ENCODE measurements around the gene CPEB2.
A peak's percentile ranks its signal among the peaks of the same experiment; 100 is the strongest.
"Not testable (repeated sequence)": the region's sequence is repeated elsewhere in the genome, so short reads cannot be mapped to it uniquely, and the experiment has no call there.

CPEB2 gene

DNA sequence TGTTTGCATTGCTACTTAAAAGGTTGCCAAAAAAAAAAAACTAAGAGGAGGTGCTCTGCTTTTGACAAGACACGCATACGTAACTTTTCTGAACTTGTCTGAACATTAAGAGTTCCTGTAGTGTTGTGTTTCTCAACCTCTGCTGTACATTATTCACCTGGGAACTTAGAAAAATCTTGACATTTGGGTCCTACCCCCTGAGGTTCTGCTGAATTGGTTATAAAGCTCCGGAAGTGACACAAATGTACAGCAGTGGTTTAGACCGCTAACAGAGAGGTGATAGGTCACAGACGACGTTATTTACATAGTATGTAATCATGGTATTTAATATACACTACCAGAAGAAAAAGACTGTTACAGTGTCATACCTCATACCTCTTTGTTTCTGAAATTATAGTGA lies 61.1 kb downstream of the CPEB2 start:
- DNase-seq = no peak

- no peak for DNase-seq
These were observed 63.2 kb downstream of the CPEB2 start for GRCh38 chr4:15065516-15065915.

DNA sequence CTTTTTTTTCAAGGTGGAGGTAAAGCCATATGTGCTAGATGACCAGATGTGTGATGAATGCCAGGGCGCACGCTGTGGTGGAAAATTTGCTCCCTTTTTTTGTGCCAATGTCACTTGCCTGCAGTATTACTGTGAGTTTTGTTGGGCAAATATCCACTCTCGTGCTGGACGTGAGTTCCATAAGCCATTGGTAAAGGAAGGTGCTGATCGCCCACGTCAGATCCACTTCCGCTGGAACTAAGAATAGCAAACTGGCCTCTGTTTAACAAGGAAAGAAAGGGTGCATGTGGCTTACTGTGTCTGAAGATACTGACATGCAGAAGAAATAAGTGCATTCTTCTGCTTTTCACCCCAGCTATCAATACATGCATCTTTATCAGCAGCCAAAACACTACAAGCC lies 63.9 kb downstream of the CPEB2 start:
- DNase-seq = no peak

DNA sequence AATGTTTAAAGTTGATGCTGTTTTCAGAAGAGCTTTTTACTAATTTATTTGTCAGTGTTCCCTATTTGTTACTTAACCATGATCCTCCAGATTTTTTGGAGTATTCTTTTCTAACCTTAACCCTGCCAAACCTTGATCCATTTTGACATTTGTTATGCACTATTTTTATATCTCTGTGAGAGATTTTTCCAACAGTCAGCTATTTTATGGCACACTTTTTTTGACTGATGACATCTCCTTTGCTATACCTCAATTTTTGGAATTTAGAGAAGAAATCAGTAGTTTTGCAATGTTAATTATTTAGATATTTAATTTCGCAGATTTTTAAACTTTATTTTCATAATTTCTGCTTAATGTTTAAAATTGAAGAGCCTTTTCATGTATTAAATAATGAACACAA lies 66.0 kb downstream of the CPEB2 start:
- no peak for DNase-seq

- no peak for DNase-seq
These were observed 73.6 kb downstream of the CPEB2 start for GRCh38 chr4:15075875-15076274.

DNA sequence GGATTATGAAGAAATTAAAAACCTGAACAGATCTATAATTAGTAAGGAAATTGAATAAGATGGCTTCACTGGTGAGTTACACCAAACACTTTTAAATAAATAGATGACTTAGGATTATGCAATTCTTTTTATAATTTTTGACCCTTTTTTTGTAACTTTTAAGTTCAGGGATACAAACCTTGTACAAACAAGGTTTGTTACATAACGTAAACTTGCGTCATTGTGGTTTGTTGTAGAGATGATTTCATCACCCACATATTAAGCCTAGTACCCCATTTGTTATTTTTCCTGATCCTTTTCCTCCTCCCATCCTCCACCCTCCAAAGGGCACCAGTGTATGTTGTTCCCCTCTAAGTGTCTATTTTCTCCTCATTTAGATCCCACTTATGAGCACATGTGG lies 75.7 kb downstream of the CPEB2 start:
- peak; percentile 60 for DNase-seq

DNA sequence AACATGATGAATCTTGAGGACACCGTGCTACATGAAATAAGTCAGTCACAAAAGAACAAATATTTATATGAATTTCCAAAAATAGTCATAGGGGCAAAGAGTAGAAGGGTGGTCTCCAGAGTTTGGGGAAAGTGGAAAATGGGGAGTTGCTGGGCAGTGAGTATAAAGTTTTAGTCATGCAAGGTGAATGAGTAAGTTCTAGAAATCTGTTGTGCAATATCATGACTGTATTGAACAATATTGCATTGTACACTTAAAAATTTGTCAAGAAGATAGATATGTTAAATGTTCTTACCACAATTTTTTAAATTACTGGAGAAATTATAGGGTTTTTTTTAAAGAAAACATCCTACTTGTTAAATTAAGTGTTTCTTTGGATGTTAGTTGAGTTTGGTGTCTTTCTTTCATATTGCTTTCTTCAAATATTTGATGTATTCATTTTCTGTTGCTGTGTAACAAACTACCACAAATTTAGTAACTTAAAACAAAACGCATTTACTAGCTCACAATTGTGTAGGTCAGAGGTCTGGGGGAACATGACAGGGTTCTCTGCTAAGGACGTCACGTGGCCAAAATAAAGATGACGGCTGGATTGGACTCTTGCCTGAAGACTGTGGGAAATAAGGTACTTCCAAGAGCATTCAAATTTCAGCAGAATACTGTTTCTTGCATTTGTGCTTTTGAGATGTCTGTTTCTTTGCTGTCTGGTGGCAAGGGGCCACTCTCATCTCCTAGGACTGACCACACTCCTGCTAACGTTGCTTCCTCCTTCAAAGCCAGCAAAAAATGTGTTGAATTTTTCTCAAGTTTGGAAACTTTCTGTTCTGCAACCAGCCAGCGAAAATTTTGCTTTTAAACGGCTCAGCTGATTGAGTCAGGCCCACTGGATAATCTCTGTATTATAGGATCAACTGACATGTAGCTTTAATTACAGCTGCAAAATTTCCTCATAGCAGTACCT lies 76.7 kb downstream of the CPEB2 start:
- DNase-seq = peak; percentile 8

DNA sequence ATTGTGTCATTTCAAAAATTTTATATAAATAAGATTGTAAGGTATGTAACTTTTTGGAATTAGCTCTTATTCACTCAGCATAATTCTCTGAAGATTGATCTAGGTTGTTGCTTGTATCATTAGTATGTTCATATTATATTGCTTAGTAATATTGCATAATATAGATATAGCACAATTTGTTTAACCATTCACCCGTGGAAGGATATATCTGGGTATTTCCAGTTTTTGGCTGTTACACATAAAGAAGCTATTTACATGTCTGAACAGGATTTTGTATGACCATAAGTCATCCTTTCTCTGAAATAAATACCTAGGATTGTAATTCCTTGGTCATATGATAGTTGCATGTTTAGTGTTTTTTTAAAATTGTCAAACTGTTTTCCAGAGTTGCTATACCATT lies 82.5 kb downstream of the CPEB2 start:
- no peak for DNase-seq

- not testable (repeated sequence) for DNase-seq
These were observed 83.5 kb downstream of the CPEB2 start for GRCh38 chr4:15085762-15086161.

DNA sequence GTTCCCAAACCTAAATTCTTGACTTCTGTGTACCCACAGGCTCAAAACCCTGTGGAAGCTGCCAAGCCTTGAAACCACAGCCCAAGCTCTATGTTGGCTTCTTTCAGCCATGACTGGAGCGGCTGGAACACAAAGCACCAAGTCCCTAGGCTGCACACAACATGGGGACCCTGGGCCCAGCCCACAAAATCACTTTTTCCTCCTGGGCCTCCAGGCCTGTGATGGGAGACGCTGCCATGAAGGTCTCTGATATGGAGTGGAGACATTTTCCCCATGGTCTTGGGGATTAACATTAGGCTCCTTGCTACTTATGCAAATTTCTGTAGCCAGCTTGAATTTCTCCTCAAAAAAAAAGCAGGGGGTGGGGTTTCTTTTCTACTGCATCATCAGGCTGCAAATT lies 84.0 kb downstream of the CPEB2 start:
- DNase-seq = not testable (repeated sequence)

GRCh38 chr4:15088394-15089035 lies 86.2 kb downstream of the CPEB2 start:
- no peak for DNase-seq

GRCh38 chr4:15089979-15090378 lies 87.7 kb downstream of the CPEB2 start:
- DNase-seq = no peak

DNA sequence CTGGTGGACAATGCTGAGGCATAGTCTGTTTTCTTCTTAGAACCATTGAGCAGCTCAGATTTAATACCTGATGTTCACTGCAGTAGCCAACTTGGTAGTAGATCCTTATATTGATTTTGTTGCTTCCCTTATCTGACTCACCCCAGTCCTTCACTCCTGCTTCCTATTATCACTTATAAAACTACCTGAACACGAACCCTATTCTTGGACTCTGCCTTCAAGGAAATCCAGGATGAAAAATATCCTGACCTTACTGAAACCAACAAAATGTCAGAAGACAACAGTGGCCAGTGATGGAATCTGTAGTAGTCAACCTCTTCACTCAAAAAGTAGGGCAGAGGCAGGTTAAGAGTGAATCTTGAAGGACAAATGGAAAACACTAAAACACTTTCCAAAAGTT lies 98.1 kb downstream of the CPEB2 start:
- DNase-seq = no peak

DNA sequence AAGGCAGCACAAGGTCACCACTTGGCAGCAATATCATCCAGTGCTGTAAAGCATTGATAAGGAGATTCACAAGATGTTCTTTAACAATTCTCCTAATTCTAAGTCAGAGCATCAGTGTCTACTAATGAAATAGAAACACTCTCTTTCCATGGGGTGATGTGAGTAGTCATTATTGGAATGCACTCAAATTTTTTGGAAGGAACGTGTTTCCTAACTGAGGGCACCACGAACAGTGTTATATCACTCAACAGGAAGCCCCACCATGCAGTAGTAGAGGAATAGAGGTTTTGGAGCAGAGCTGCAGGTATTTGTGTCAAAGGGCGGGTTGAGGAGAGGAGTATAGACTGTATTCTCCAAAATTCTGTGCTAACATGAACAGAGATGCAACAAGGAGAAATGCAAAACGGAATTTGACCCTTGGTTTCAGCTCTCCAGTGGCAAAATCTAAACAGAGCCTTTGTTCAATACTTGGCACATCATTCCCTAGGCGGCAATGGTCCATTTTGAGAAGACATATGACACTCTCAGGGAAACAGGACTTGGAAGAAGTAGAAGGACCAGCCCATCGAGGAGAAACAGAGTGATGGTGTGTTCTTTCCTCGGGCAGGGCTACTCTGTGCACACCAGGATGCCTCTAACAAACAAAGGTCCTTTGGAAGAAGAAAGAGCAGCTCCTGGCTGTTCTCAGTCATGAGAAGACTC lies 98.9 kb downstream of the CPEB2 start:
- DNase-seq = no peak

DNA sequence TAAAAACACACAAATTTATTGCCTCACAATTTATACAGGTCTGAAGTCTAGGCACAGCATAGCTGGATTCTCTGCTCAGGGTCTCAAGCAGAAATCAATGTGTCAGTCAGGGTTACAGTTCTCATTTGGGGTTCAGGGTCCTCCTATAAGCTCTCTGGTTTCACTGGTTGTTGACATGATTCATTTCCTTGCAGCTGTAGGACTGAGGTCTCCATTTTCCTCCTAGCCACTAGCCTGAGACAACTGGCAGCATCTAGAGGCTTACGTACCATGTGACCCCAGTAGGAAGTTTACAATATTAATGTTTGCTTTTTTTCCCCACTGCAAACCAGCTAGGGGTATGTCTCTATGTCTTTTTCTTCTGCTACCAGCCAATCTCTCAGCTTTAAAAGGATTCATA lies 102.5 kb downstream of the CPEB2 start:
- DNase-seq = no peak

DNA sequence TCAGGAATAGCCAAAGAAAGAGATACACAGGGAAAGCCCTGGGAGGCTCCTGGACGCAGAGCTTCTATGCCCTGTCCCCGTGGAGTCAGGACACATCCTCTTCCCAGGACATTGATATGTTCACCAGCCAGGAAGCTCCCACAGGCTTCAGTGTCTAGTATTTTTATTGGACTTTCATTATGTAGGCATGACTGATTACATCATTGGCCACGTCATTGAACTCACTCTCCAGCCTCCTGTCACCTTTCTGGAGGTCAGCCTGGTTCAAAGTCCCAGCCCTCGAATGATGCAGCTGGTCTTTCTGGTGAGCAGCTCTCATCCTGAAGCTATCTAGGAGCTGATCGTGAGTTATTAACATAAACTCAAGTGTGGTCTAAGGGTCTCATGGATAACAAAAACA lies 104.1 kb downstream of the CPEB2 start:
- no peak for DNase-seq

GRCh38 chr4:15109600-15109999 lies 107.3 kb downstream of the CPEB2 start:
- no peak for DNase-seq

DNA sequence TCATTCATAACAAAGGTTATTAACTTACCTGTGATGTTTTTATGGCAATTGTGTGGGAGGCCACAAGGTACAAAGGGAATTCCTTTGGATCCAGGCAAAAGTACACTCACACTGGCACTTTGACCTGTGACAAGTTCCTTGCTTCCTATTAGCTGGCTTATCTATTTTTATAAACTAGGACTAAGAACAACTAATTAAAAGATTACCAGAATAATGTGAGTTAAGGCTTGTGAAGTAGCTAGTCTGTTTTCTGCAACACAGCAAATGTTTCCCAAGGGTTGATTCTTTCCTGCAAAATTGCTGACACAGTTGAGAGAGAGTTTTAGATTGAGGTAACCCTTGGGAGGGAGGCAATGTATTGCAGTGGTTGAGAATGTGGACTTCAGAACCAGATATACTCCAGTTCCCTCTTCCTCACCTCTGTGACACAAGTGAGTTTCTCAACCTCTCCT lies 107.9 kb downstream of the CPEB2 start:
- DNase-seq = no peak

GRCh38 chr4:15116509-15117079 lies 114.3 kb downstream of the CPEB2 start:
- DNase-seq = no peak

- no peak for DNase-seq
These were observed 115.1 kb downstream of the CPEB2 start for GRCh38 chr4:15117270-15117946.

- DNase-seq = no peak
These were observed 116.0 kb downstream of the CPEB2 start for GRCh38 chr4:15118292-15118691.
